Fibroblast of skin of scalp (primary cell): ENCODE measurements around the gene BICD1. TPM values are rescaled to one million over a fixed set of nuclear protein-coding genes. Genes with fewer than 3 reads are reported as not detected.
"Not testable (repeated sequence)": the region's sequence is repeated elsewhere in the genome, so short reads cannot be mapped to it uniquely, and the experiment has no call there.

Experiments used
- DNase-seq: peaks from one replicate; pipeline ENCODE4 v3.0.0-alpha.2; 2013
- polyA plus RNA-seq, 2 experiments: library from polyadenylated mRNA; unstranded; fragments of 120-200 nt; gene quantifications; one replicate each; pipeline ENCODE4 v1.2.1, GENCODE V29; 2013; ENCODE audit not compliant: insufficient read length in 2 of 2

The BICD1 gene
- 14.0 TPM for polyA plus RNA-seq (2013, experiment 1 of 2; ENCODE audit: insufficient read length)
- polyA plus RNA-seq (2013, experiment 2 of 2; ENCODE audit: insufficient read length) = 15.0 TPM

DNA sequence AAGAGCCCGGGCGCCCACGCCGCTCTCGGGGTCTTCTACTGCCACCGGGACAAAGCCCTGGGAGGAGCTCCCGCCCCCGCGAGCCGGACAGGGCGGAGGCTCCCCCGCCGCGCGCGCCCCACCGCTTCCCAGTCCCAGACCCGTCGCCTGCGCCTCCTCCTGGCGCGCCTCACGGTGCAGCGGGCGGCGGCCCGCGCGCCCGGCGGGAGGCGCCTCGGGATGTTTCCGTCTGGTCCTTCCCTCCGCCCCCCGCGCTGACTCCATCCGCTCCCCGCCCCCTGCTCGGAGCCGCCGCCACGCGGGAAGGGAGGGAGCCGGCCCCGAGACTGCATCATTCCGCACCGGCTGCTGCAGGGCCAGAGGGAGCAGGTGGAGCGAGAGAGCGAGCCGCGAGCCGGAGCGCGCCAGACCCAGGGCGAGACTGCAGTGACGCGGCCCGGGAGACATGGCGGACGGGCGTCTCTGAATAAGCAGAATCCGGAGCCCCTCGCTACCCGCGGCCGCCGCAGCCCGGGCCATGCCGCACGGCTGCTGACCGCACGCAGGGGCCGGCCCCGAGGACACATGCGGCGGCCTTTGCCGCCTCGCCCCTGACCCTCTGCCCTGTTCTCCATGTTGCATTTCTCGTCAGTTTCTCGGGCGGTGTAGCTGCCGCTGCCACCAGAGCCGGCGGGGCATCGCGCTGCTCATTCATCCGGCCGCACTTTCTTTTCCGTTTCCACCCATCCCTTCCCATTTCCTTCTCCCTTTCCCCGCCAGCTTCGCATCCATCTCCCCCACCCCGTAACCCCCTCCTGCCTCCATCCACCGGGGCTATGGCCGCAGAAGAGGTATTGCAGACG is at the start of gene BICD1:
BICD1 (plus strand) TSS at position 331 of the 842 bp plus-strand sequence; CDS start at position 816, 485 bp downstream.
- DNase-seq = peak; percentile 92

DNA sequence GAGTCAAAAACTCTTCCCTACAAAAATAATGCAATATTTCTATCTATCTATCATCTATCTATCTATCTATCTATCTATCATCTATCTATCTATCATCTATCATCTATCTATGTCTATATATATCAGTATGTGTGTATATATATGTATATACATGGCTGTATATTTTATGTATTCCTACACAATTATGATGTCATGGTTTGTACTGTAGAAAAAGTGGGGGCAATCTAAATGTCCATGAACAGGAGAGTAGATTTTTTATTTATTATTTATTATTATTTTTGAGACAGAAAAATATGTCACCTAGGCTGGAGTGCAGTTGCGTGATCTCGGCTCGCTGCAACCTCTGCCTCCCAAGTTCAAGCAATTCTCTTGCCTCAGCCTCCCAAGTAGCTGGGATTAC is 45.6 kb upstream of the BICD1 start:
- DNase-seq = no peak

GRCh38 chr12:32062881-32063280 is 43.8 kb upstream of the BICD1 start:
- no peak for DNase-seq

DNA sequence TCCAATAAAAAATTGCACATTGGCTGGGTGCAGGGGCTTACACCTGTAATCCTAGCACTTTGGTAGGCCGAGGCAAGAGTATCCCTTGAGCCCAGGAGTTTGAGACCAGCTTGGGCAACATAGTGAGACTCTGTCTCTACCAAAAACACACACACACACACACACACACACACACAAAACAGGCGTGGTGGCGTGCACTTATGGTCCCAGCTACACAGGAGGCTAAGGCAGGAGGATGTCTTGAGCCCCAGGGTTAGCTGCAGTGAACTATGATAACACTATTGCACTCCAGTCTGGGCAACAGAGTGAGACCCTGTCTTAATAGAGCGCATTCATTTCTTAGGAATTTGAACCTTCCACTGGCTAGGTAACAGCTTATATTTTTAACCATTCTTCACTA is 42.9 kb upstream of the BICD1 start:
- no peak for DNase-seq

DNA sequence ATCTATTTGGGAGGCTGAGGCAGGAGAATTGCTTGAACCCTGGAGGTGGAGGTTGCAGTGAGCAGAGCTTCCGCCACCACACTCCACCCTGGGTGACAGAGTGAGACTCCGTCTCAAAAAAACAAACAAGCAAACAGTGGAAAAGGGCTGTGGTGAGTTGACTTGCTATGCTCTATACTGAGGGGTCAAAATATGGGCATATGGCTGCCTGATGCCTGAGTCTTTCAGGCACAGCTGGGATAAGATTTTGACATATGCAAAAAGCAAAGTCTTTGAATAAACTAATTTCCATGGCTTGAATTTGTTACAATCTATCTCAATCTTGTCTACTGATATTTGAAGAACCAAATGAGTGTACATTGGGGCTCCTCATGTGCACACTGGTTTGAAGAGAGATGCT is 40.4 kb upstream of the BICD1 start:
- no peak for DNase-seq

DNA sequence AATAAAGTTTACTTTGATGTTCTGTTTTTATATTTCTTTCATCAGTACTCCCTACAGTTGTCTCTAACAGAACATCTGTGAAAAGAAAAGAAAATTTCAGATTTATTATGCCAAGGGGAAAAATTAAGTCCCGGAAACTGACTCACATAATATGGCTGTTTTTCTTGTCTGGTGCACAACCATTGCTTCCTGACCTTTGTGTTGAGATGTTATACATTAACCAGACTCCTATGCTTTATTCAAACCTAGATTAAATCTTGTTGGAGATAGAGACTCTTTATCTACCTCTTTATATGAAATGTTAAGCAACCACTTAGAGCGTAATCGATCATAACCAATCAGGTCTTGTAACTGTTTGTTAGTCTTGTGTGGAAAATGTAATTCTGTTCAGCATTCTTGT is 37.6 kb upstream of the BICD1 start:
- DNase-seq = peak; percentile 10

GRCh38 chr12:32069731-32070130 is 36.9 kb upstream of the BICD1 start:
- no peak for DNase-seq

DNA sequence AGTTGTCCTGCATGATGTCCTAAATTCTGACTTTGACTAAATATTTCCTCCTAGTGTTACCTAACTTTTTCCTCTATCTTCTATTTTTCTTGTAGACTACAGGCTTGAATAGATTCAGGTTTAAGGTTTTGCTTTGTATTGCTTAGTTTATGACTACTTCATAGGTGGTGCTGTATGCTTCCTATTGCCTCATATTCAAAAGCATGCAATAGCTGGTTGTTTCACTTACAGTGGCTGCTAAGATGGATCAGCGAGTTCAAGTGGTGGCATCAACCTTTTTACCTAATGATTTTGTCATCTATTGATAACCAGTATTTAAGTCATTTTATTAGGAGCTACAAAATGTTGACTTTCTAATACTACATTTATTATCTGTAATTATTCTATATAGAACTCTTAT is 36.3 kb upstream of the BICD1 start:
- DNase-seq = no peak

DNA sequence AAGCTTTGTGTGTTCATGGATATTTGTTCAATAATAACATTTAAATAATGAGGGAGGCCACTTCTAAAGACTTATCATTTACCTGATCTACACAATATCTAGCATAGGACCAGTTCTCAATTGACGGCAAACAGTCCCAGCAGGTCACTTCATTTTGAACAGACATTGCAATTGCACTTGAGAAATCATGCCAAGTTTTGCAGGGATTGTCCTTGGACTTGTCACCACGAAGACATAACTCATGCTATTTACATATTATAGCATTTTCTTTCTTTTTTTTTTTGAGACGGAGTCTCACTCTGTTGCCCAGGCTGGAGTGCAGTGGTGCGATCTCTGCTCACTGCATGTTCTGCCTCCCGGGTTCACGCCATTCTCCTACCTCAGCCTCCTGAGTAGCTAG is 34.5 kb upstream of the BICD1 start:
- no peak for DNase-seq

GRCh38 chr12:32074432-32074831 is 32.2 kb upstream of the BICD1 start:
- DNase-seq = no peak

GRCh38 chr12:32076941-32077340 is 29.7 kb upstream of the BICD1 start:
- DNase-seq = no peak

- DNase-seq = no peak
Measured at GRCh38 chr12:32080435-32080834, 26.2 kb upstream of the BICD1 start.

DNA sequence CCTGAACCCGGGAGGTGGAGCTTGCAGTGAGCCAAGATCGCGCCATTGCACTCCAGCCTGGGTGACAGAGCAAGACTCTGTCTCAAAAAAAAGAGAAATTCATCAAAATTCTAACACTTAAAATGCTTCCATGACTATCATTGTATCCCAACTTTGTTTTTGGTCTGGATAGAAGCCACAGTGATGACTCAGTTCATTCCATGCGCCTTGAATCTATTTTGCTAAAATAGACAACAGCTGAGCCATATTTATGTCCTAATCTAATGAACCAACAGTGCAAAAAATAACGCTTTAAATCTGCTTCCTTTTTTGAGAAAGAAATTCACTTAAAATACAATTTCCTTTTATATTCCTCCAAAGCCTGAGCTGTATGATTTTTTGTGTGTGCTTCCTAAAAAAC is 23.2 kb upstream of the BICD1 start:
- DNase-seq = peak; percentile 89

DNA sequence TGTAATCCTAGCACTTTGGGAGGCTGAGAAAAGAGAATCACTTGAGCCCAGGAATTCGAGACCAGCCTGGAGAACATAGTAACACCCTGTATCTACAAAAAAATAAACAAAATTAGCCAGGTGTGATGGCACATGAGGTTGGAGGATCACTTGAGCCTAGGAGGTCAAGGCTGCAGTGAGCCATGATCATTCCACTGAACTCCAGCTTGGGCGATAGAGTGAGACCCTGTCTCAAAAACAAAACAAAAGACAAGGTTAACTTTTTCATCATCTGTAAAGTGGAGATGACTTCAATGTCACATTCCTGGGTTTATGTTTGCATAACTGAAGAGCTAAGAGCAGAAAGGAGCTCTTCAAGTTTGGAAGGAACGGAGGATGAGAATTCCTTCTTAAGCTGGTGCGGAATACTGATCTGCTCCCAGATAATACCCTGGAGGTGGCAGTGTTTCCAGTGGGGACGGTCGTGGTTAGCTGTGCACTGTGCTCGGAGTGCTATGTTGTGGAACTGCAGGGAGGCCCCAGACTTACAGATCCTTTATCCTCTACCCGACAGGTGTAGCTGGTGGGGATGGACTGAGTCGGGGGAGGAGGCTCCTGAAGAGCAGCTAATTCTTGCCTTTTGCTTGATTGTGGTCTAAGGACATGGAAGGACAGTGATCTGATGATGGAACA is 22.5 kb upstream of the BICD1 start:
- peak; percentile 29 for DNase-seq

DNA sequence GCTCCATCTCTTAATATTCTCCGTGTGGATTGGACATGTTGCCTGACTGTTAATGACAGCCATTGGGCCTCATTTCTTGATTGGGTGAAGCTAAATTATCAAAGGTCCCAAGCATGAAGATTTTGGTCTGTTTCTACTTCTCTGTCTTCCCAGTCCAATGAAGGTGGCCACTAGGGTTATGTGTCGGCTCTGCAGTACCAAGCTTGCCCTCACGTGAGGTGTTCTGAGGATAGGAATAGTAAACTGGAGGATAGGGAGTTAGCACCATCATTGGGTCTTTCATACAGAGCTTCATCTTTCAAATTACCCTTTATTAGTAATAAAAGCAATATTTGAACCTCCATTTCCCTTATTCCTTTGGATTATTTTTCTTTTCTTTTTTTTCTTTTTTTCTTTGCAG is 21.9 kb upstream of the BICD1 start:
- DNase-seq = no peak

DNA sequence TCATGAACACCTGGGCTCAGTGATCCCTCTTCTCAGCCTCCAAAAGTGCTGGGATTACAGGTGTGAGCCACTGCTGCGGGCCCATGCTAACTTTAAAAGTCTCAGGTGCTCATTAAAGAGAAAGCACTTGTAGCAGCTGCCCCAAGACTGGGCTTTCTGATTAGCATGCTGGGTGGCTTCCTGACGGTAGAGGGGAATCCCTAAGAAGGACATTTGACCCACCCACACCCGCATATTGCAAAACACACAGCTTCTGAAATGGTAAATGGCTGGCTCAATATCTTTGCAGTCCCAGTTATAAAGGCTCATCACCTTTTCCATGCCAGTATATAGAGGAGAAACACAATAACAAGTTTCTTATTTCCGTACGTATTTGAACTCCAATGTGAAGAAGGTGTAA is 19.3 kb upstream of the BICD1 start:
- no peak for DNase-seq

DNA sequence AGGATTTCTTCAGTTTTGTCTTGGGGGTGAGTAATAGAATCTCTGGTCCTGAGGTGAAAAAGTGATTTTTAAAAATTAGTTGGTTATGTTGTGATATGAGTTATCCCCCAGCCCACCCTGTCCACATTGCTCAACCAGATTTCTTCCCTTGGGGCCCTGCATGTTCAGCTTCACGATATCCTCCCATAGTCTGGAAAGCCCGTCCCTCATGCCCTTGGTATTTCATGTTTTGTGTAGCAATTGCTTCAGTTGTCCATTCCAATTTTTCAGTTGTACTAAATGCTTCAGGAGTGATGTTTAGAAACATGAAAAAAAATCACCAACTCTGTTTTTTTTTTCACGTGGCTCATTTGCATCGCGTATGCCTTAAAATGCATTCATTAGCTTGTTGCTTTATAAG is 17.5 kb upstream of the BICD1 start:
- no peak for DNase-seq

- DNase-seq = no peak
Measured at GRCh38 chr12:32089586-32089985, 17.1 kb upstream of the BICD1 start.

DNA sequence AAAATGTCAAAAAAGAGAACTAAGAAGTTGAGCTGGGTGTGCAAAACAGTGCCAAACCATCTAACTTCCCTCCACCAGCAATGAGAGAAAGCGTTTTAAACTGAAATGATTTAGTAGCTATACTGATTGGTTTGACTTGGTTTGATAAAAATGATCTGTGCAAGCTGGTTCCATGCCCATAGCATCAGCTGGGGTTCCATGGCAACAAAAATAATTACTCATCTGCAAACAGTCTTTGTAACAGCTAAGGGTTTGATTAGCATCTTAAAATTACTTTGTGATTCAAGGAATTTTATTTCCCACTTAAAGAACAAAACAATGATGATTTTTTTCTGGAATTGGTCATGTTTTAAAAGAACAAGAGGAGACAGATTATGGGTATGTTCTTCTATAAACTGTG is 15.0 kb upstream of the BICD1 start:
- no peak for DNase-seq

- no peak for DNase-seq
Measured at GRCh38 chr12:32098112-32098511, 8.5 kb upstream of the BICD1 start.

DNA sequence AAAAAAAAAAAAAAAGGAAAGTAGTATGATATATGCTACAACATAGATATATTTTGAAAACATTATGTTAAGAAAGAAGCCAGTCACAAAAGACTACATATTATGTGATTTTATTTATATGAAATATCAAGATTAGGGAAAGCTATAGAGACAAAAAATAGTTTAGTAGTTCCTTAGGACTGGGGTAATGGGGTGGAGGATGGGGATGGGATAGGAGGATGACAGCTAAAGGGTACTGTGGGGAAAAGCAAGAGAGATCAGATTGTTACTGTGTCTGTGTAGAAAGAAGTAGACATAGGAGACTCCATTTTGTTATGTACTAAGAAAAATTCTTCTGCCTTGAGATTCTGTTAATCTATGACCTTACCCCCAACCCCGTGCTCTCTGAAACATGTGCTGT is 7.4 kb upstream of the BICD1 start:
- not testable (repeated sequence) for DNase-seq

GRCh38 chr12:32100361-32100760 is 6.3 kb upstream of the BICD1 start:
- DNase-seq = no peak

DNA sequence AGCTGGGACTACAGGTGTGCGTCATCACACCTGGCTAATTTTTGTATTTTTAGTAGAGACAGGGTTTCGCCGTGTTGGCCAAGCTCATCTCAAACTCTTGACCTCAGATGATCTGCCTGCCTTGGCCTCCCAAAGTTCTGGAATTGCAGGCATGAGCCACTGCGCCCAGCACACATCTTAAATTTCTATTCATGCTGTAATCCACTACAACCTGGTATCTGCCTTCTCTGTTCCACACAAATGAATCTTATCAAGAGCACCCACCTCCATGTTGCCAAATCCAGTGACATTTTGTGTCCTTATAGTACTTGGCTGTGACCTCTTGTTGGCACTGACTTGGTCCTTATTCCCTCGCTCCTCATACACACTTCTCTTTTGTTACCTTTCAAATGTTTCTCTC is 5.8 kb upstream of the BICD1 start:
- DNase-seq = no peak

- peak; percentile 90 for DNase-seq
Measured at GRCh38 chr12:32102234-32102633, 4.4 kb upstream of the BICD1 start.
